MM.1S (cell line): ENCODE data around the gene BAZ1A.

Experiments
- DNase-seq: peaks from one replicate; pipeline ENCODE4 v3.0.0-alpha.2; 2015
- H2AFZ ChIP-seq: fragments of 300-600 bp; sonication (generic); 2 replicates; pipeline ENCODE4 v1.6.0; 2016; ENCODE audit warnings: antibody characterized with exemption, low read length
- H3F3A ChIP-seq: fragments of 300-600 bp; sonication (generic); 2 replicates; pipeline ENCODE4 v1.6.1; 2016; ENCODE audit warnings: mild to moderate bottlenecking, antibody characterized with exemption, low read length, moderate library complexity, mixed read lengths; ENCODE audit not compliant: insufficient read depth
- H3K27ac ChIP-seq: fragments of 300-600 bp; sonication (generic); 2 replicates; pipeline ENCODE4 v1.5.1; 2016; ENCODE audit warnings: mild to moderate bottlenecking, low read length
- H3K27me3 ChIP-seq: fragments of 300-600 bp; sonication (generic); replicated peaks from 2 replicates; pipeline ENCODE4 v1.6.0; 2016; ENCODE audit warnings: low read length; ENCODE audit not compliant: insufficient read depth
- H3K36me3 ChIP-seq: fragments of 300-600 bp; sonication (generic); replicated peaks from 2 replicates; pipeline ENCODE4 v1.6.1; 2016; ENCODE audit warnings: mild to moderate bottlenecking, low read length, mixed read lengths; ENCODE audit not compliant: insufficient read depth
- H3K4me1 ChIP-seq: fragments of 300-600 bp; sonication (generic); 2 replicates; pipeline ENCODE4 v1.6.1; 2016; ENCODE audit warnings: low read length, mixed read lengths
- H3K4me2 ChIP-seq: fragments of 300-600 bp; sonication (generic); 2 replicates; pipeline ENCODE4 v1.6.0; 2016; ENCODE audit warnings: low read depth, low read length
- H3K4me3 ChIP-seq: fragments of 300-600 bp; sonication (generic); 2 replicates; pipeline ENCODE4 v1.5.1; 2016; ENCODE audit warnings: low read length, mixed read lengths
- H3K79me2 ChIP-seq: fragments of 300-600 bp; sonication (generic); 2 replicates; pipeline ENCODE4 v1.6.1; 2016; ENCODE audit warnings: mixed run types, low read length, mixed read lengths
- H3K9ac ChIP-seq: fragments of 300-600 bp; sonication (generic); 2 replicates; pipeline ENCODE4 v1.6.1; 2016; ENCODE audit warnings: low read length, mixed read lengths
- H3K9me2 ChIP-seq: fragments of 300-600 bp; sonication (generic); replicated peaks from 2 replicates; pipeline ENCODE4 v1.6.1; 2016; ENCODE audit warnings: mild to moderate bottlenecking, low read length, mixed read lengths; ENCODE audit not compliant: insufficient read depth
- H3K9me3 ChIP-seq: fragments of 300-600 bp; sonication (generic); replicated peaks from 2 replicates; pipeline ENCODE4 v1.6.1; 2016; ENCODE audit warnings: mild to moderate bottlenecking, low read length, mixed read lengths; ENCODE audit not compliant: insufficient read depth
- H4K20me1 ChIP-seq: fragments of 300-600 bp; sonication (generic); 2 replicates; pipeline ENCODE4 v1.6.1; 2016; ENCODE audit warnings: mild to moderate bottlenecking, low read length, moderate library complexity, mixed read lengths; ENCODE audit not compliant: insufficient read depth
- CTCF ChIP-seq: fragments of 300-600 bp; sonication (generic); IDR thresholded peaks from 2 replicates; pipeline ENCODE4 v1.5.1; 2016; ENCODE audit warnings: antibody characterized with exemption, low read length, mixed read lengths
- EZH2 ChIP-seq: fragments of 300-600 bp; sonication (generic); optimal IDR thresholded peaks from 2 replicates; pipeline ENCODE3; 2017; ENCODE audit warnings: low read depth, mild to moderate bottlenecking, antibody characterized with exemption, low read length, mixed read lengths
- EZH2phosphoT487 ChIP-seq: fragments of 300-600 bp; sonication (generic); IDR thresholded peaks from 2 replicates; pipeline ENCODE4 v1.6.1; 2018; ENCODE audit warnings: antibody characterized with exemption, low read length

The BAZ1A gene

GRCh38 chr14:34750670-34751069 is 124.5 kb downstream of the BAZ1A start:
- H3K9ac ChIP-seq: no peak overlapping the region
- no peak overlapping the region for H3K4me2 ChIP-seq
- H4K20me1 ChIP-seq: no peaks in the 10 kb centered on the region
- no peaks in the 10 kb centered on the region for H3K4me1 ChIP-seq
- no peak for DNase-seq
- no peaks in the 10 kb centered on the region for H3K9me3 ChIP-seq
- no peak overlapping the region for H3K4me3 ChIP-seq
- no peak for TF ChIP-seq CTCF
- no peak for TF ChIP-seq EZH2
- no peak for TF ChIP-seq EZH2phosphoT487
- H3F3A ChIP-seq: no peaks in the 10 kb centered on the region
- no peaks in the 10 kb centered on the region for H3K79me2 ChIP-seq
- no peaks in the 10 kb centered on the region for H3K9me2 ChIP-seq
- H3K27me3 ChIP-seq: no peaks in the 10 kb centered on the region
- no peak overlapping the region for H2AFZ ChIP-seq
- H3K27ac ChIP-seq: no peak overlapping the region
- no peaks in the 10 kb centered on the region for H3K36me3 ChIP-seq

GRCh38 chr14:34750233-34750632 is 124.9 kb downstream of the BAZ1A start:
- Histone ChIP-seq H3K9me2 (no peaks in the 10 kb centered on the region), H3F3A (no peaks in the 10 kb centered on the region), H3K27ac (no peak overlapping the region), H3K79me2 (no peaks in the 10 kb centered on the region), H3K4me2 (no peak overlapping the region), H3K9me3 (no peaks in the 10 kb centered on the region), H3K9ac (no peak overlapping the region), H3K4me3 (no peak overlapping the region), H4K20me1 (no peaks in the 10 kb centered on the region), H2AFZ (no peak overlapping the region), H3K36me3 (no peaks in the 10 kb centered on the region), H3K27me3 (no peaks in the 10 kb centered on the region), H3K4me1 (no peaks in the 10 kb centered on the region)
- no peak for DNase-seq
- TF ChIP-seq EZH2 (no peak), EZH2phosphoT487 (no peak), CTCF (no peak)

- TF ChIP-seq EZH2phosphoT487: no peak
- no peak for TF ChIP-seq CTCF
- TF ChIP-seq EZH2: no peak
- H3K4me2 ChIP-seq: no peak overlapping the region
- no peaks in the 10 kb centered on the region for H3K9me2 ChIP-seq
- H3K36me3 ChIP-seq: no peaks in the 10 kb centered on the region
- no peak overlapping the region for H3K27ac ChIP-seq
- no peak overlapping the region for H2AFZ ChIP-seq
- no peak overlapping the region for H3K9ac ChIP-seq
- no peak for DNase-seq
- H3K27me3 ChIP-seq: no peaks in the 10 kb centered on the region
- H3K4me1 ChIP-seq: no peaks in the 10 kb centered on the region
- no peaks in the 10 kb centered on the region for H3K9me3 ChIP-seq
- no peaks in the 10 kb centered on the region for H4K20me1 ChIP-seq
- H3F3A ChIP-seq: no peaks in the 10 kb centered on the region
- no peak overlapping the region for H3K4me3 ChIP-seq
- H3K79me2 ChIP-seq: no peaks in the 10 kb centered on the region
These were observed 125.8 kb downstream of the BAZ1A start for GRCh38 chr14:34749408-34749807.
